Stimulated activated CD8-positive, alpha-beta memory T cell treated with anti-CD3 and anti-CD28 coated beads, Interleukin-4, amount 100 ng/mL, for 4 hours (primary cell): ENCODE results near the gene ASTN2.

ENCODE experiments used
- DNase-seq, 2 donors: peaks; one replicate each; pipeline ENCODE4 v3.0.0-alpha.2; 2020; ENCODE audit warnings: low read depth in 2 of 2, low spot score in 1 of 2

The ASTN2 gene

GRCh38 chr9:116596646-116597045, 818.2 kb downstream of the ASTN2 start:
- DNase-seq = no peak

GRCh38 chr9:116594547-116594946, 820.3 kb downstream of the ASTN2 start:
- no peak for DNase-seq

- DNase-seq = no peak
Observed at GRCh38 chr9:116592970-116593369, 821.9 kb downstream of the ASTN2 start.

GRCh38 chr9:116589392-116590354, 825.2 kb downstream of the ASTN2 start:
- no peak for DNase-seq

- DNase-seq = no peak
Observed at GRCh38 chr9:116587919-116588318, 826.9 kb downstream of the ASTN2 start.

GRCh38 chr9:116585896-116586295, 829.0 kb downstream of the ASTN2 start:
- no peak for DNase-seq

- DNase-seq = no peak
Observed at GRCh38 chr9:116585204-116585603, 829.7 kb downstream of the ASTN2 start.

GRCh38 chr9:116580853-116581252, 834.0 kb downstream of the ASTN2 start:
- DNase-seq = no peak

GRCh38 chr9:116576386-116576785, 838.5 kb downstream of the ASTN2 start:
- DNase-seq = no peak

GRCh38 chr9:116574027-116574679, 840.7 kb downstream of the ASTN2 start:
- no peak for DNase-seq

GRCh38 chr9:116572095-116572748, 842.6 kb downstream of the ASTN2 start:
- DNase-seq = no peak

GRCh38 chr9:116569111-116569510, 845.7 kb downstream of the ASTN2 start:
- no peak for DNase-seq

GRCh38 chr9:116566677-116567488, 848.0 kb downstream of the ASTN2 start:
- DNase-seq = no peak

- DNase-seq = no peak
Observed at GRCh38 chr9:116565986-116566385, 848.9 kb downstream of the ASTN2 start.

GRCh38 chr9:116564266-116564793, 850.5 kb downstream of the ASTN2 start:
- DNase-seq = no peak

GRCh38 chr9:116558818-116559540, 855.9 kb downstream of the ASTN2 start:
- no peak for DNase-seq

GRCh38 chr9:116558035-116558434, 856.8 kb downstream of the ASTN2 start:
- DNase-seq = no peak

GRCh38 chr9:116555556-116556155, 859.2 kb downstream of the ASTN2 start:
- no peak for DNase-seq

- DNase-seq = no peak
Observed at GRCh38 chr9:116555119-116555518, 859.7 kb downstream of the ASTN2 start.
